H1 (cell line): ENCODE data around the gene TAS2R3. TPM values are rescaled to one million over a fixed set of nuclear protein-coding genes. Genes with fewer than 3 reads are reported as not detected.

Experiments
- CTCF ChIA-PET: fragments of 300-600 bp; sonication (Branson Sonifier 250); formaldehyde crosslinking; loops from one replicate; lab custom pipeline; 2021; ENCODE audit not compliant: partially characterized antibody; lab: Charles Lee
- POLR2A ChIA-PET: fragments of 300-600 bp; sonication (Branson Sonifier 250); formaldehyde crosslinking; loops from one replicate; lab custom pipeline; 2021; ENCODE audit warnings: inconsistent platforms; ENCODE audit not compliant: partially characterized antibody; lab: Charles Lee
- DNase-seq, 2 experiments: peaks; one replicate each; pipeline versions ENCODE4 v3.0.0 to v3.0.0-alpha.2; 2010 to 2022; ENCODE audit warnings: low spot score in 2 of 2, low read depth in 1 of 2, mixed read lengths in 1 of 2
- FAIRE-seq: peaks from 2 replicates; lab custom pipeline; 2011; peaks lifted over from hg19 to GRCh38; lab: Jason Lieb, UNC
- H2AFZ ChIP-seq: 2 replicates; pipeline ENCODE4 v1.8.1; 2012; ENCODE audit warnings: low read length, inconsistent platforms
- H2AK5ac ChIP-seq: 2 replicates; pipeline ENCODE4 v1.6.1; 2013; ENCODE audit warnings: low read depth, low read length
- H2BK120ac ChIP-seq: replicated peaks from 2 replicates; pipeline ENCODE3; 2013; ENCODE audit warnings: low read depth, low read length, inconsistent platforms
- H2BK12ac ChIP-seq: 2 replicates; pipeline ENCODE4 v1.6.1; 2013; ENCODE audit warnings: low read depth, low read length
- H2BK15ac ChIP-seq: 2 replicates; pipeline ENCODE4 v1.6.1; 2013; ENCODE audit warnings: low read length
- H2BK20ac ChIP-seq: 2 replicates; pipeline ENCODE4 v1.6.1; 2013; ENCODE audit warnings: low read length
- H2BK5ac ChIP-seq: 2 replicates; pipeline ENCODE4 v1.6.1; 2013; ENCODE audit warnings: low read depth, low read length
- H3K14ac ChIP-seq: 2 replicates; pipeline ENCODE4 v1.6.1; 2013; ENCODE audit warnings: inconsistent platforms; ENCODE audit not compliant: insufficient read length
- H3K18ac ChIP-seq: 2 replicates; pipeline ENCODE4 v1.6.1; 2013; ENCODE audit warnings: low read length; ENCODE audit errors: extremely low read depth
- H3K23ac ChIP-seq: 2 replicates; pipeline ENCODE4 v1.6.1; 2013; ENCODE audit warnings: inconsistent platforms; ENCODE audit not compliant: insufficient read length
- H3K23me2 ChIP-seq: 2 replicates; pipeline ENCODE4 v1.6.1; 2013; ENCODE audit warnings: low read depth, low read length
- H3K27ac ChIP-seq: 2 replicates; pipeline ENCODE4 v1.6.1; 2011; ENCODE audit warnings: low read depth, low read length, inconsistent platforms
- H3K27me3 ChIP-seq, 4 experiments: replicated peaks in 1 of 4; 1 replicate in 1 of 4; 2 replicates in 3 of 4; pipeline versions ENCODE4 v1.6.1 to v1.8.1; 2011 to 2013; ENCODE audit warnings: low read length in 3 of 4, mild to moderate bottlenecking in 3 of 4, inconsistent platforms in 2 of 4, mixed read lengths in 2 of 4, moderate library complexity in 1 of 4; ENCODE audit not compliant: control insufficient read depth in 3 of 4, insufficient read depth in 3 of 4; ENCODE audit errors: extremely low read depth in 1 of 4
- H3K36me3 ChIP-seq, 4 experiments: 2 replicates each; pipeline versions ENCODE4 v1.6.1 to v1.8.1; 2011 to 2013; ENCODE audit warnings: mild to moderate bottlenecking in 4 of 4, low read length in 3 of 4, moderate library complexity in 2 of 4, control low read depth in 1 of 4, inconsistent platforms in 1 of 4; ENCODE audit not compliant: insufficient read depth in 4 of 4, control insufficient read depth in 2 of 4
- H3K4ac ChIP-seq: replicated peaks from 2 replicates; pipeline ENCODE3; 2013; ENCODE audit warnings: low read length, low read depth, mixed read lengths, inconsistent platforms; ENCODE audit not compliant: insufficient read length
- H3K4me1 ChIP-seq, 4 experiments: replicated peaks in 1 of 4; 1 replicate in 1 of 4; 2 replicates in 3 of 4; pipeline versions ENCODE4 v1.6.1 to v1.8.1; 2011 to 2013; ENCODE audit warnings: low read length in 3 of 4, inconsistent platforms in 2 of 4, mixed read lengths in 1 of 4; ENCODE audit not compliant: insufficient read depth in 4 of 4, control insufficient read depth in 3 of 4
- H3K4me2 ChIP-seq, 2 experiments: 2 replicates each; pipeline versions ENCODE4 v1.6.1 to v1.8.1; 2011 to 2013; ENCODE audit warnings: low read depth in 2 of 2, low read length in 2 of 2, control low read depth in 1 of 2, inconsistent platforms in 1 of 2, mild to moderate bottlenecking in 1 of 2; ENCODE audit not compliant: insufficient read depth in 1 of 2
- H3K4me3 ChIP-seq, 4 experiments: fragments of 200-600, 300-600 bp in 1 of 4; sonication (generic), shearing (Covaris generic), sonication (Bioruptor Twin) in 1 of 4; 2 replicates each; pipeline versions ENCODE4 v1.5.1 to v1.8.1; 2011 to 2016; ENCODE audit warnings: low read length in 4 of 4, low read depth in 3 of 4, control low read depth in 2 of 4, inconsistent platforms in 2 of 4, mild to moderate bottlenecking in 2 of 4, mixed read lengths in 1 of 4, moderate library complexity in 1 of 4; ENCODE audit not compliant: insufficient read depth in 2 of 4; ENCODE audit errors: extremely low read depth in 1 of 4
- H3K56ac ChIP-seq: replicated peaks from 2 replicates; pipeline ENCODE3; 2013; ENCODE audit warnings: low read depth, mild to moderate bottlenecking, mixed read lengths, low read length, inconsistent platforms; ENCODE audit not compliant: insufficient read length
- H3K79me1 ChIP-seq: 2 replicates; pipeline ENCODE4 v1.6.1; 2013; ENCODE audit warnings: low read depth, low read length, control low read depth
- H3K79me2 ChIP-seq, 2 experiments: 2 replicates each; pipeline versions ENCODE4 v1.6.1 to v1.8.1; 2012 to 2013; ENCODE audit warnings: low read length in 2 of 2, mild to moderate bottlenecking in 2 of 2, inconsistent platforms in 1 of 2; ENCODE audit not compliant: insufficient read depth in 2 of 2, control insufficient read depth in 1 of 2
- H3K9ac ChIP-seq, 4 experiments: replicated peaks in 1 of 4; 1 replicate in 1 of 4; 2 replicates in 3 of 4; pipeline versions ENCODE4 v1.6.1 to v1.8.1; 2011 to 2013; ENCODE audit warnings: low read depth in 3 of 4, low read length in 3 of 4, control low read depth in 2 of 4, mild to moderate bottlenecking in 2 of 4, moderate library complexity in 2 of 4, inconsistent platforms in 1 of 4; ENCODE audit errors: extremely low read depth in 1 of 4
- H3K9me3 ChIP-seq, 2 experiments: 2 replicates each; pipeline versions ENCODE4 v1.6.1 to v1.8.1; 2012 to 2013; ENCODE audit warnings: mild to moderate bottlenecking in 2 of 2, moderate library complexity in 2 of 2, control low read depth in 1 of 2, inconsistent platforms in 1 of 2, low read depth in 1 of 2, low read length in 1 of 2, mixed read lengths in 1 of 2; ENCODE audit not compliant: insufficient read depth in 2 of 2
- H4K20me1 ChIP-seq, 2 experiments: replicated peaks in 1 of 2; 2 replicates each; pipeline versions ENCODE3 to v1.8.1; 2011 to 2013; ENCODE audit warnings: inconsistent platforms in 2 of 2, low read length in 2 of 2, mild to moderate bottlenecking in 1 of 2; ENCODE audit not compliant: insufficient read depth in 2 of 2, control insufficient read depth in 1 of 2
- H4K5ac ChIP-seq: 2 replicates; pipeline ENCODE4 v1.6.1; 2013; ENCODE audit warnings: low read length, low read depth, mixed read lengths, inconsistent platforms; ENCODE audit not compliant: insufficient read length
- H4K8ac ChIP-seq: 2 replicates; pipeline ENCODE4 v1.8.0; 2013; ENCODE audit warnings: mild to moderate bottlenecking, moderate library complexity, low read length, inconsistent platforms; ENCODE audit not compliant: insufficient read depth; ENCODE audit errors: extremely low read depth
- H4K91ac ChIP-seq: replicated peaks from 2 replicates; pipeline ENCODE3; 2013; ENCODE audit warnings: low read length, mixed read lengths, inconsistent platforms; ENCODE audit not compliant: insufficient read length
- ATF3 ChIP-seq: IDR thresholded peaks from 2 replicates; pipeline ENCODE4 v1.6.1; 2011; ENCODE audit warnings: low read depth, mild to moderate bottlenecking, low read length; ENCODE audit not compliant: insufficient read depth
- CEBPB ChIP-seq: IDR thresholded peaks from 2 replicates; pipeline ENCODE4 v1.6.1; 2012; ENCODE audit warnings: low read depth, low read length
- HDAC2 ChIP-seq, 2 experiments: fragments of 300-600 bp in 1 of 2; sonication (generic) in 1 of 2; IDR thresholded peaks; 2 replicates each; pipeline ENCODE4 v1.6.1; 2011 to 2012; ENCODE audit warnings: low read depth in 2 of 2, low read length in 2 of 2, mild to moderate bottlenecking in 2 of 2, moderate library complexity in 2 of 2, borderline replicate concordance in 1 of 2, inconsistent platforms in 1 of 2
- KDM4A ChIP-seq: IDR thresholded peaks from one replicate; pipeline ENCODE4 v1.7.1; 2012; ENCODE audit warnings: low read depth, mild to moderate bottlenecking, moderate library complexity, low read length, inconsistent platforms; ENCODE audit not compliant: severe bottlenecking
- RBBP5 ChIP-seq: IDR thresholded peaks from 2 replicates; pipeline ENCODE4 v1.7.1; 2012; ENCODE audit warnings: low read depth, mild to moderate bottlenecking, inconsistent platforms, low read length, moderate library complexity, borderline replicate concordance
- RNF2 ChIP-seq: fragments of 200-900, 300-1000 bp; sonication (generic); IDR thresholded peaks from 2 replicates; pipeline ENCODE4 v1.7.1; 2016; ENCODE audit warnings: borderline replicate concordance, low read depth, mild to moderate bottlenecking, antibody characterized with exemption, low read length; ENCODE audit not compliant: poor library complexity, severe bottlenecking; ENCODE audit errors: missing control alignments
- SP4 ChIP-seq: IDR thresholded peaks from 2 replicates; pipeline ENCODE4 v1.6.1; 2012; ENCODE audit warnings: low read length, inconsistent platforms
- SUZ12 ChIP-seq: fragments of 200-600 bp; sonication (generic); IDR thresholded peaks from 2 replicates; pipeline ENCODE4 v1.6.1; 2012; ENCODE audit warnings: mild to moderate bottlenecking, inconsistent platforms, low read length, moderate library complexity, mixed read lengths
- YY1 ChIP-seq: IDR thresholded peaks from 2 replicates; pipeline ENCODE4 v1.6.1; 2011; ENCODE audit warnings: low read depth, mild to moderate bottlenecking, low read length
- ZNF274 ChIP-seq: IDR thresholded peaks from 2 replicates; pipeline ENCODE4 v1.7.0; 2012; ENCODE audit warnings: low read length, borderline replicate concordance; ENCODE audit errors: extremely low read depth
- WGBS, 2 experiments: shearing (Covaris generic) in 1 of 2; methylation state at CpG; one replicate each; pipeline versions ENCODE4 v1.1.6 to v1.1.7; 2013 to 2015; ENCODE audit warnings: low lambda C conversion rate in 2 of 2, mixed read lengths in 2 of 2, inconsistent platforms in 1 of 2, low coverage in 1 of 2, missing lambda C conversion rate in 1 of 2; ENCODE audit not compliant: insufficient replicate concordance in 2 of 2, insufficient coverage in 1 of 2, insufficient read length in 1 of 2; ENCODE audit errors: extremely low coverage in 1 of 2, missing lambda C conversion rate in 1 of 2; 5-methylcytosine and 5-hydroxymethylcytosine counted together
- polyA plus RNA-seq, 7 experiments: library from polyadenylated mRNA; depleted of rRNA in 3 of 7; stranded (reverse) in 5 of 7; unstranded in 2 of 7; fragments of >200 nt in 5 of 7; fragments of 200-250 nt in 2 of 7; gene quantifications; 1 replicate in 5 of 7; 2 replicates in 1 of 7; 4 replicates in 1 of 7; pipeline versions ENCODE4 v1.2.1 to v1.2.3, GENCODE V29; 2011 to 2013; ENCODE audit warnings: missing spikeins in 2 of 7, mixed read lengths in 2 of 7
- total RNA-seq: library from RNA; stranded (reverse); fragmentation: NEBNext Ultra II Directional; extraction: Animal tissue kit (Norgen Biotek cat#: 25700); gene quantifications from 2 replicates; pipeline ENCODE4 v1.2.1, GENCODE V29; 2021

TAS2R3 gene
- total and polyA plus RNA-seq, 2 of the 8 experiments (the other 6 are each of a cell fraction or from before 2014, with no cell fraction given), result 0.48 to 0.99 TPM

GRCh38 chr7:141715794-141716689 is 47.9 kb upstream of the TAS2R3 start:
- H3K9ac ChIP-seq, result no peak overlapping the region; a peak in 1 of 7 replicates
- DNase-seq, result no peak
- H3K4me1 ChIP-seq, result peaks cover 0 to 7% (median 0%) of the 10 kb centered on the region in 4 experiments; a peak in 1 of 7 replicates
- H3K27ac ChIP-seq, result no peak overlapping the region
- no peak overlapping the region for H2BK15ac ChIP-seq
- H4K5ac ChIP-seq, result no peak overlapping the region
- H2BK120ac ChIP-seq, result no peak overlapping the region
- 77 to 100% methylated on average over 1 to 5 of the region's 6 CpGs for WGBS, 2 experiments
- H3K4me2 ChIP-seq, result peak overlapping the region; percentile 36 to 50
- H3K56ac ChIP-seq, result no peak overlapping the region
- no peaks in the 10 kb centered on the region for H3K36me3 ChIP-seq
- no peaks in the 10 kb centered on the region for H4K20me1 ChIP-seq
- no peaks in the 10 kb centered on the region for H3K79me2 ChIP-seq
- peak; percentile 13 for FAIRE-seq
- H3K23me2 ChIP-seq, result peaks cover 3% of the 10 kb centered on the region; the same call in 1 of the 2 replicates
- H2AK5ac ChIP-seq, result no peak overlapping the region
- no peak overlapping the region for H2BK5ac ChIP-seq
- H2AFZ ChIP-seq, result peak overlapping the region; percentile 66; the same call in 1 of the 2 replicates
- CTCF ChIA-PET, result interaction anchor here (0.9 to 1.4 kb wide), 3 partner anchors 15 to 70 kb away, joined by 3 to 6 read pairs (median 3); partner anchors contain the start of genes DENND11 and SSBP1
- no peaks in the 10 kb centered on the region for H3K27me3 ChIP-seq
- no peak overlapping the region for H3K4ac ChIP-seq
- H3K9me3 ChIP-seq, result no peaks in the 10 kb centered on the region
- 0 out of 2 replicates have a peak overlapping the region, but pooled peaks have one; percentile 42 for H2BK12ac ChIP-seq
- no peaks in the 10 kb centered on the region for H3K79me1 ChIP-seq
- no peak overlapping the region for H3K18ac ChIP-seq
- POLR2A ChIA-PET, result interaction anchor here (0.5 to 4.3 kb wide), 5 partner anchors 16 to 22 kb away, joined by 3 to 21 read pairs (median 4); partner anchors contain the start of gene SSBP1
- H3K14ac ChIP-seq, result peak overlapping the region; percentile 80
- H3K4me3 ChIP-seq, result peak overlapping the region in 1 of 4 experiments; percentile 33; a peak in 2 of 8 replicates
- H2BK20ac ChIP-seq, result no peak overlapping the region
- H4K8ac ChIP-seq, result no peak overlapping the region
- H4K91ac ChIP-seq, result no peak overlapping the region
- no peak overlapping the region for H3K23ac ChIP-seq
- no peak for TF ChIP-seq CEBPB
- no peak for TF ChIP-seq ATF3
- no peak for TF ChIP-seq KDM4A
- no peak for TF ChIP-seq YY1
- no peak for TF ChIP-seq HDAC2 (IDR thresholded peaks at IDR 0.05; ENCODE audit: borderline replicate concordance in 1 of 2, low read depth in 2 of 2, low read length in 2 of 2)
- no peak for TF ChIP-seq SUZ12
- TF ChIP-seq SP4, result no peak
- TF ChIP-seq RBBP5, result no peak
- no peak for TF ChIP-seq RNF2
- no peak for TF ChIP-seq ZNF274
